CD4-positive, CD25-positive, alpha-beta regulatory T cell (primary cell): ENCODE data around the gene SLC26A8. TPM values are rescaled to one million over a fixed set of nuclear protein-coding genes. Genes with fewer than 3 reads are reported as not detected.

Source experiments
- ATAC-seq, 2 donors: fragments of 150-1000 bp; cut with Tn5 transposase; one replicate each; pipeline ENCODE4 v1.10.0; 2021; ENCODE audit warnings: low read depth in 2 of 2, moderate number of reproducible peaks in 2 of 2, moderate library complexity in 1 of 2
- DNase-seq, 3 donors: peaks; one replicate each; pipeline versions ENCODE4 v3.0.0 to v3.0.0-alpha.2; 2012 to 2022; ENCODE audit warnings: mixed read lengths in 1 of 3
- H3K27ac ChIP-seq: one replicate; pipeline ENCODE4 v1.7.0; 2013; ENCODE audit warnings: mild to moderate bottlenecking, low read length; ENCODE audit not compliant: insufficient read depth, poor library complexity, severe bottlenecking
- H3K27me3 ChIP-seq: one replicate; pipeline ENCODE4 v1.7.0; 2013; ENCODE audit warnings: low read length; ENCODE audit not compliant: control insufficient read depth, insufficient read depth
- H3K36me3 ChIP-seq: one replicate; pipeline ENCODE4 v1.7.0; 2013; ENCODE audit warnings: mild to moderate bottlenecking, low read length, moderate library complexity; ENCODE audit not compliant: control insufficient read depth, insufficient read depth
- H3K4me1 ChIP-seq: 2 replicates; pipeline ENCODE4 v1.7.0; 2013; ENCODE audit warnings: mild to moderate bottlenecking, low read length; ENCODE audit not compliant: insufficient read depth, control insufficient read depth, poor library complexity, severe bottlenecking
- H3K4me3 ChIP-seq: one replicate; pipeline ENCODE4 v1.7.0; 2013; ENCODE audit warnings: low read depth, mild to moderate bottlenecking, low read length, moderate library complexity
- H3K9me3 ChIP-seq, 2 experiments: 1 replicate in 1 of 2; 2 replicates in 1 of 2; pipeline ENCODE4 v1.7.0; 2013; ENCODE audit warnings: low read length in 2 of 2, mild to moderate bottlenecking in 1 of 2, moderate library complexity in 1 of 2; ENCODE audit not compliant: control insufficient read depth in 2 of 2
- H3K27ac Mint-ChIP-seq, 3 donors: one replicate each; pipeline ENCODE4 v1.8.0; 2020 to 2022; ENCODE audit warnings: mild to moderate bottlenecking in 3 of 3, mixed read lengths in 3 of 3, moderate library complexity in 2 of 3
- H3K27me3 Mint-ChIP-seq: one replicate; pipeline ENCODE4 v1.8.0; 2022; ENCODE audit warnings: mild to moderate bottlenecking, mixed read lengths
- H3K36me3 Mint-ChIP-seq: one replicate; pipeline ENCODE4 v1.8.0; 2020; ENCODE audit warnings: mixed read lengths
- H3K4me1 Mint-ChIP-seq, 4 donors: one replicate each; pipeline ENCODE4 v1.8.0; 2020 to 2022; ENCODE audit warnings: mixed read lengths in 4 of 4, mild to moderate bottlenecking in 1 of 4
- H3K4me3 Mint-ChIP-seq, 4 donors: one replicate each; pipeline ENCODE4 v1.8.0; 2020 to 2022; ENCODE audit warnings: mild to moderate bottlenecking in 4 of 4, mixed read lengths in 4 of 4, moderate library complexity in 3 of 4
- H3K9me3 Mint-ChIP-seq, 7 donors: one replicate each; pipeline ENCODE4 v1.8.0; 2020 to 2022; ENCODE audit warnings: mixed read lengths in 7 of 7, mild to moderate bottlenecking in 3 of 7, moderate library complexity in 2 of 7
- polyA plus RNA-seq, 4 donors: library from polyadenylated mRNA; unstranded; fragments of 300-500 nt; fragmentation: Illumina TruSeq; gene quantifications; one replicate each; pipeline ENCODE4 v1.2.3, GENCODE V29; 2021
- total RNA-seq: library from RNA; stranded (reverse); gene quantifications from one replicate; pipeline ENCODE4 v1.2.3, GENCODE V29; 2022

The SLC26A8 gene
- total and polyA plus RNA-seq, 5 donors from 2014 or later: not detected

DNA sequence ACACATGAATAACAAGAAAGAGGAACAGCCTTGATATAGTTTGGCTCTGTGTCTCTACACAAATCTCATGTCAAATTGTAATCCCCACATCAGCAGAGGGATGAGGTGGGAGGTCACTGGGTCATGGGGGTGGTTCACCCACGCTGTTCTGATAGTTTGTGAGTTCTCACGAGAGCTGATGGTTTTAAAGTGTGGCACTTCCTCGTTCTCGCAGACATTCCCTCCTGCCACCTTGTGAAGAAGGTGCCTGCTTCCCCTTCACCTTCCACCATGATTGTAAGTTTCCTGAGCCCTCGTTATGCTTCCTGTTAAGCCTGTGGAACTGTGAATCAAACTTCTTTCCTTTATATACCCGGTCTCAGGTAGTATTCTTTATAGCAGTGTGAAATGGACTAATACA, 116.7 kb downstream of the SLC26A8 start:
- Histone ChIP-seq H3K27me3 (no peaks in the 10 kb centered on the region), H3K36me3 (peaks cover 26% of the 10 kb centered on the region), H3K4me3 (no peak overlapping the region), H3K4me1 (peaks cover 5% of the 10 kb centered on the region), H3K27ac (no peak overlapping the region), H3K9me3 (peaks cover 3 to 17% of the 10 kb centered on the region in 2 experiments)
- peaks cover 0 to 26% (median 4%) of the 10 kb centered on the region in 7 donors for H3K9me3 Mint-ChIP-seq
- peaks cover 46% of the 10 kb centered on the region for H3K36me3 Mint-ChIP-seq
- ATAC-seq: no peak
- no peak overlapping the region for H3K4me3 Mint-ChIP-seq
- H3K27me3 Mint-ChIP-seq: no peaks in the 10 kb centered on the region
- peak overlapping the region in 1 of 3 donors; percentile 26 for H3K27ac Mint-ChIP-seq
- H3K4me1 Mint-ChIP-seq: peaks cover 21 to 27% (median 25%) of the 10 kb centered on the region in 4 donors
- DNase-seq: no peak

- peaks cover 35% of the 10 kb centered on the region for H3K36me3 Mint-ChIP-seq
- no peaks in the 10 kb centered on the region for H3K27me3 ChIP-seq
- H3K27ac ChIP-seq: no peak overlapping the region
- DNase-seq (no peak), ATAC-seq (no peak)
- peaks cover 3 to 17% of the 10 kb centered on the region in 2 experiments for H3K9me3 ChIP-seq
- H3K4me3 ChIP-seq: no peak overlapping the region
- peaks cover 5% of the 10 kb centered on the region for H3K4me1 ChIP-seq
- peaks cover 26% of the 10 kb centered on the region for H3K36me3 ChIP-seq
- peaks cover 22 to 27% (median 25%) of the 10 kb centered on the region in 4 donors for H3K4me1 Mint-ChIP-seq
- no peak overlapping the region for H3K4me3 Mint-ChIP-seq
- no peak overlapping the region for H3K27ac Mint-ChIP-seq
- peaks cover 0 to 25% (median 4%) of the 10 kb centered on the region in 7 donors for H3K9me3 Mint-ChIP-seq
- H3K27me3 Mint-ChIP-seq: no peaks in the 10 kb centered on the region
These were observed 118.0 kb downstream of the SLC26A8 start for GRCh38 chr6:35906499-35906846.

GRCh38 chr6:35905841-35906498, 118.5 kb downstream of the SLC26A8 start:
- no peaks in the 10 kb centered on the region for H3K27me3 Mint-ChIP-seq
- H3K36me3 ChIP-seq: peaks cover 26% of the 10 kb centered on the region
- ATAC-seq: no peak

DNA sequence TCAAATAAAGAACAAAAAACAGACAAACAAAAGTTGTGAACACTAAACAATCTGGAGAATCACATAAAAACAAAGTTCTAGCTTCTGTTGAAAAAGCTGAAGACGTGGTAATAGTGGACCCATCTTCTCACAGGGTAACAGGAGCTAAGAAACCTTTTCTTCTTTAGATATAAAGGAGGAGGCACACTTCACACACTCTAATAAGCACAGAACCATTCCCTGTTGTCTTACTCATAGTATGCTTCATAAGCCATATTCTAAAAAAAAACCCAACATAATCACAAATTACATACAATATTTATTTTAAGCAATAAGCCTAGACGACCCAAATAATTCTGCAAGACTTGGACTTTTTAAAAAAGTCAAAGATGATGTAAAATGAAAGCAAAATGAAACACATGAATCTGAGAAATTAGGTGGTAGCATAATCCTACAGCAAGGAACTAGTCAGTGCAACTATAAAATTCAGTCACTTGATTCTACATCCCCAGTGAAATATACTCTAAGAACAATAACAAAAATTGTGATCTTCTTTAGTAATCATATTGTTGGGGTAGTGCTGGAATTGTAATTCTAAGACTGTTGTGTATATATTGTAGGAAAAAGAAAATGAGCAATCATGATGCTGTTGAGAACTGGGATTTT, 119.2 kb downstream of the SLC26A8 start:
- no peak overlapping the region for H3K27ac ChIP-seq
- Mint-ChIP-seq H3K9me3 (peaks cover 0 to 18% (median 2%) of the 10 kb centered on the region in 7 donors), H3K27me3 (no peaks in the 10 kb centered on the region), H3K4me3 (no peak overlapping the region), H3K27ac (peak overlapping the region in 1 of 3 donors; percentile 12), H3K4me1 (peaks cover 27 to 29% (median 27%) of the 10 kb centered on the region in 4 donors), H3K36me3 (peaks cover 32% of the 10 kb centered on the region)
- DNase-seq (no peak), ATAC-seq (no peak)
- H3K27me3 ChIP-seq: no peaks in the 10 kb centered on the region
- H3K9me3 ChIP-seq: peaks cover 3 to 17% of the 10 kb centered on the region in 2 experiments
- H3K4me1 ChIP-seq: peaks cover 5% of the 10 kb centered on the region
- H3K36me3 ChIP-seq: peaks cover 23% of the 10 kb centered on the region
- H3K4me3 ChIP-seq: no peak overlapping the region

More at GRCh38 chr6:35905841-35906498, 118.5 kb downstream of the SLC26A8 start:
- Histone ChIP-seq H3K4me3 (no peak overlapping the region), H3K4me1 (peaks cover 5% of the 10 kb centered on the region), H3K27me3 (no peaks in the 10 kb centered on the region), H3K9me3 (peaks cover 3 to 17% of the 10 kb centered on the region in 2 experiments), H3K27ac (no peak overlapping the region)
- H3K4me3 Mint-ChIP-seq: no peak overlapping the region
- peaks cover 0 to 23% (median 2%) of the 10 kb centered on the region in 7 donors for H3K9me3 Mint-ChIP-seq
- H3K36me3 Mint-ChIP-seq: peaks cover 31% of the 10 kb centered on the region
- H3K4me1 Mint-ChIP-seq: peaks cover 22 to 28% (median 26%) of the 10 kb centered on the region in 4 donors
- H3K27ac Mint-ChIP-seq: peak overlapping the region in 1 of 3 donors; percentile 12
- no peak for DNase-seq

- Mint-ChIP-seq H3K27me3 (no peaks in the 10 kb centered on the region), H3K4me1 (peaks cover 27 to 34% (median 31%) of the 10 kb centered on the region in 4 donors), H3K27ac (no peak overlapping the region), H3K9me3 (peaks cover 0 to 7% (median 3%) of the 10 kb centered on the region in 7 donors), H3K4me3 (no peak overlapping the region), H3K36me3 (peaks cover 29% of the 10 kb centered on the region)
- Histone ChIP-seq H3K27ac (no peak overlapping the region), H3K36me3 (peaks cover 22% of the 10 kb centered on the region), H3K27me3 (no peaks in the 10 kb centered on the region), H3K4me1 (peaks cover 5% of the 10 kb centered on the region), H3K4me3 (no peak overlapping the region), H3K9me3 (peaks cover 0 to 5% of the 10 kb centered on the region in 2 experiments)
- DNase-seq: no peak
- ATAC-seq: no peak
These were observed 120.8 kb downstream of the SLC26A8 start for GRCh38 chr6:35903679-35904078.

DNA sequence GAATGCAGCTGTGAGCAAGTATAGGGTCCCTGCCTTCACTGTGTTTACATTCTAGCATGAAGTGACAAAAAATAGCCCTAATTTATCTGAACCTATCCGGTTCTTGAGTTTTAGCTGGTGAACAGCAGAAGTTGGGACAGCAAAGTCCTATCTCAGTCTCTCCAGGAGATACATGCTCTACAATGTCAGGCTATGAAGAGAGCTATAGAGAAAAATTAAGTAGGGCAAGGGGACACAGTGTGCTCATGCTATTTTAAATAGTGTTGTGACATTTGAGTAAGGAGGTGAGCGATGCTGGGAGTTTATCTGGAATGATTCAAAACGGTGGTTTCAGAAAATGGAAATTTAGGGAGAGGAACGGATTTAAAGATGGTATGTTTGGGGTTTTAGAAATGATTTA, 124.0 kb downstream of the SLC26A8 start:
- Mint-ChIP-seq H3K27me3 (no peaks in the 10 kb centered on the region), H3K4me3 (no peak overlapping the region), H3K36me3 (peaks cover 31% of the 10 kb centered on the region), H3K9me3 (peaks cover 0 to 2% (median 0%) of the 10 kb centered on the region in 7 donors), H3K4me1 (peaks cover 5 to 38% (median 30%) of the 10 kb centered on the region in 4 donors), H3K27ac (peak overlapping the region in 2 of 3 donors; percentile 53 to 91)
- no peaks in the 10 kb centered on the region for H3K4me1 ChIP-seq
- H3K9me3 ChIP-seq: no peaks in the 10 kb centered on the region
- ATAC-seq (no peak), DNase-seq (no peak)
- H3K4me3 ChIP-seq: no peak overlapping the region
- peaks cover 17% of the 10 kb centered on the region for H3K36me3 ChIP-seq
- H3K27me3 ChIP-seq: no peaks in the 10 kb centered on the region
- no peak overlapping the region for H3K27ac ChIP-seq

- Mint-ChIP-seq H3K27ac (no peak overlapping the region), H3K27me3 (no peaks in the 10 kb centered on the region), H3K9me3 (peaks cover 0 to 2% (median 0%) of the 10 kb centered on the region in 7 donors), H3K36me3 (peaks cover 28% of the 10 kb centered on the region), H3K4me1 (peaks cover 9 to 50% (median 35%) of the 10 kb centered on the region in 4 donors), H3K4me3 (no peak overlapping the region)
- peaks cover 10% of the 10 kb centered on the region for H3K36me3 ChIP-seq
- DNase-seq (no peak), ATAC-seq (no peak)
- no peaks in the 10 kb centered on the region for H3K9me3 ChIP-seq
- H3K27me3 ChIP-seq: no peaks in the 10 kb centered on the region
- no peak overlapping the region for H3K27ac ChIP-seq
- H3K4me3 ChIP-seq: no peak overlapping the region
- H3K4me1 ChIP-seq: no peaks in the 10 kb centered on the region
These were observed 126.4 kb downstream of the SLC26A8 start for GRCh38 chr6:35898003-35898402.
